Skeletal muscle cell (primary cell): ENCODE measurements around the gene AUTS2.
"Not testable (repeated sequence)": the region's sequence is repeated elsewhere in the genome, so short reads cannot be mapped to it uniquely, and the experiment has no call there.

Source experiments
- DNase-seq: peaks from one replicate; pipeline ENCODE4 v3.0.0-alpha.2; 2010; ENCODE audit warnings: low read depth
- H3K4me3 ChIP-seq: 2 replicates; pipeline ENCODE4 v1.5.1; 2011; ENCODE audit warnings: low read depth, mild to moderate bottlenecking, control low read depth, low read length, moderate library complexity

Gene AUTS2

DNA sequence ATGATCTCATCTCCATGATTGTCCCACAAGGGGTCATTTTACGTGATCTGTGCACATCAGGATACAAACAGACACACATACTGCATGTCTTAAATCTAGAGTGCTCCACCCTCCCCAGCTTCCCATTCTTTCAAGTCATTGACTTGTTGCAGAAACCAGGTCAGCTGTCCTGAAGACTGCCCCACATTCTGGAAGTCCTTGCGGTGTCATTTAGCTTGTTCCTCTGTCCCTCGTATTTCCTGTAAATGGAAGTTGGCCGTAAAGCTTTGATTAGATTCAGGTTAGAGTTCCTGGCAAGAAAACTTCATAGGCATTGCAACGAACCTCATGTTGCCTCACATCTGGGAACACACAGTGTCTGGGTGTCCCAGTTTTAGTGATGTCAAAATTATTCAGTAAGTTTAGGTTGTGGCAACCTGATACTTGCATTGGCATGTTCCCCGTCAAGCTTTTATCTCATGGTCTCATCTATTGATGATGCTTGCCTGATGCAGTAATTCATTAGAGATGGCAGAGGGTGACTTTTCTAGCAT is 1116.3 kb downstream of the AUTS2 start:
- no peak overlapping the region for H3K4me3 ChIP-seq
- no peak for DNase-seq

DNA sequence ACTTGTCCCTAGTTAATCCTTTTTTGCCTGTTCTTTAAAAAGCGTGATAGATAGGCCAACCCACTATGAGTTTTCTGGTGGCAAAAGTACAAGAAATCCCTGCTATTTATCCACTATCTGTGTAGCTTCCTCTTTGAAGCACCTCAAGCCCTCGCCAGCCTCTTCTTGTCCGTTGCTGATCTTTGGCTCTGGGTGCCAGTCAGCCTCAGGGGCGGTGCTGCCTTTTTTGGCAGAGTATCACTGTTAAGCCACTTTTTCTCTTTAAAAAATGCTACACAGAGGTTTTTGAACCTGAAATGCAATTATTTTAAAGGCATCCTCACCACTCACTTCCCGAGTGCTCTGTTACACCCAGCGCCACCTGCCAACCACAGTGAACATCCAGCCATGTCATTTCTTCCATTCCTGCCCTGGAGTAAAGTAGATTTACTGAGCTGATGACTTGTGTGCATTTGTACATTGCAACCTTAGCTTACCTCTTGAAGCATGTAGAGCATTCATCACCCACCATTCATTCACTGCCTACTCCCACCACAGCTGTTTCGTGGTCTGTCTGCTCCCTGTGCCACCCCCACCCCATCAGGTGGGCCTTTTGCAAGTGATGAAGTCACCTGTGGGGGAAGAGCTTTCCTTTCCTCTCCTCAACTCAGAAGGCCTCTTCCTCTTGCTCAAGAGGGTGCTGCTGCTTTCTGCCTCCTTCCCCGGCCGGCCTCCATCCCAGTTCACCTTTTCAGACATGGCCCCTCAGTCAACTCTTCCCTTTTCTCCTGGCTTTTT is 1119.5 kb downstream of the AUTS2 start:
- no peak for DNase-seq
- H3K4me3 ChIP-seq: no peak overlapping the region

DNA sequence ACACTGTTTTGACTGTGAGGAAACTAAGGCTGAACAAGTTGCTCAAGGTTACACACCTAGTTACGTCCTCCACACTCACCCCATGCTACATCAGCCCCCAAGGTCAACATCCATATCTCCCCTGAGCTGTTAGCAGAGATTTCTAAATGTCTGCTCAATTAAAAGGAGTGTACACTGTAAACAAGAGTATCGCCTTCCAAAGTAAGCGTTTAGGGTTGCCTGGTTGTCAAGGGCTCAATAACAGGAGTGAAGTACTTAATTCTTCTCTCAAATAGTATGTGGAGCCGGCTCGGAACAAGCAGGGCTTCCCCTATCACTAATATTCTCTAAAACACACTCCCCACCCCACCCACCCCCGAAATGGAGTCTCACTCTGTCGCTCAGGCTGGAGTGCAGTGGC is 1120.8 kb downstream of the AUTS2 start:
- no peak overlapping the region for H3K4me3 ChIP-seq
- DNase-seq: no peak

DNA sequence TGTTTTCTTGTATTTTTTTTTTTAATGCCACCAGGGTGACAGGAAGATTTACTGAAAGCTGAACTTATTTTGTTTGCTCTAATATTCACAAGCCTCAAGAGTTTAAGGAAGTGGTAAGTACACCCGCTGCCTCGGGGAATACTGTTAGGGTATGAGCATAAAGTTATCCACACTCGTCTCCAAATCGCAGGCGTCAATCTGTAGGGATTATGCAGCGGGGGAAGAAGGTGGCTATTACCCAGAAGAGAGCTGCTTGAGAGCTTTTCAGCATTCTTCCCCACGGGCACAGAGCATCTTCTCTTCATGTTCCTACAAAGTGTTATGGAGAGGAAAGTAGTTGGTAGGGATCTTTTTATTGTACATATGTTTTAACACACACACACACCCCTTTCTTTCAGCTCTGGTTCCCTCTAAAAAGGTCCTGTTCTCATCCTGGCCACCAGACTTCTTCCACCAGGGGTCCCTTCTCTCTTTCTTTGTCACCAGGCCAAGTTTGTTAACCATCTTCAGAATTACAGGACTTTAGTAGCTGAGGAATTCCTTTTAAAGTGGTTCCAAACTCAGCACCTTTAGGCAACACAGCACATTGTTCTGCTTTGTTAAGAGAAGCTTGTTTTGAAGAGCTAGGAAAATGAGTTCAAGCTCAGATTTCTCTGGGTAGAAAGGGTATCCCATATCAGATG is 1122.1 kb downstream of the AUTS2 start:
- no peak overlapping the region for H3K4me3 ChIP-seq

DNA sequence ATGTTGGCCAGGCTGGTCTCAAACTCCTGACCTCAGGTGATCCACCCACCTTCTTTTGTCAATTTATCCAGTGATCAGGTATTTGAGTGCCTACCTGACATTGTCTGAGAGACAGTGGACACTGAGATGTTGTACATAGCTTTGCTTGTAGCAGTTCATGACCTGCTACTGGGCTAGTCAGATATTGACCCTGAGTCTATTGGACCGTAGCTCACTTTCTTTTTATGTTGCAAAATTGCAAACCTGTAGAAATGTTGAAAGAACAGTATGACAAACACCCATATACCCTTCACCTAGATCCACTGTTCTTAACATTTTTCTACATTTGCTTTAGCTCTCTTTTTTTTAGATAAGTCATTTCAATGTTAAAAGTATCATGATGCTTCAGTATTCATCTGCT is 1123.2 kb downstream of the AUTS2 start:
- DNase-seq: no peak
- H3K4me3 ChIP-seq: no peak overlapping the region

More for the DNA sequence above, 1122.1 kb downstream of the AUTS2 start:
- no peak for DNase-seq

DNA sequence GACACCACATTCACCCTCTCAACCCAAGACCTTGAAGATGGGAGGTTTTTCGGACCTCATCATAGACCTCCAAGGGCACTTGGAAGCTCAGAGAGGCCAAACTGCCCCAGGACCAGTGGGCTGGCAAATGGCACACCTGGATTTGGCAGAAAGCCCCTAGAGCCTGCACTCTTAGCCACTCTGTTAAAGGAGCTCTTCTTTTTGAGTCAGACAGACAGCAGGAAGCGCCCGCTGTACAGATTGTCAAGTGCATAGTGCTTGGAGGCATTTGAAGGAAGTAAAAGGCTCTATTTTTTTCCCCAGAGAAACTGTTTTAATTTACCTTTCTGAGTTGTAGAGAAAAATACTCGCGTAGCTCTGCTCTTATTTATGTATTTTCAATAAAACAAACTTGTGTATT is 1125.1 kb downstream of the AUTS2 start:
- no peak overlapping the region for H3K4me3 ChIP-seq
- DNase-seq: no peak

DNA sequence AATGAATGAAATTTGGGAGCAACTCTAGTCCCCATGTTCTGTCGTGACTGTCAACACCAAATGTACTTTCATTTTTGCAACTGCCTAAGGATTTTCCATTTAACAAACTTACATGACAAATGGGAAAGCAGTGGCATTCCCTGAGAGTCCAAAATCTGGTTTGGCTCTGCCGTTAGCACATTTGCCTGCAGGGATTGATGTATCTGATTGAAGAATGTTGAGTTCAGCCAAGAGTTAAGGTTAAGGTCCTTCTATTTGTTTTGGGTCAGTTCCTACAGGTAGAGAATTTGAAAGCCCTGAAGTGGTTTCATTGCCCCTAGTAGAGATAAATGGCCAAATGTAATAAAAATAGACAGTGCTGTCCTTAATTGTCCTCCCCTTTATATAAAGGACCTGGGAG is 1127.2 kb downstream of the AUTS2 start:
- no peak overlapping the region for H3K4me3 ChIP-seq
- no peak for DNase-seq

DNA sequence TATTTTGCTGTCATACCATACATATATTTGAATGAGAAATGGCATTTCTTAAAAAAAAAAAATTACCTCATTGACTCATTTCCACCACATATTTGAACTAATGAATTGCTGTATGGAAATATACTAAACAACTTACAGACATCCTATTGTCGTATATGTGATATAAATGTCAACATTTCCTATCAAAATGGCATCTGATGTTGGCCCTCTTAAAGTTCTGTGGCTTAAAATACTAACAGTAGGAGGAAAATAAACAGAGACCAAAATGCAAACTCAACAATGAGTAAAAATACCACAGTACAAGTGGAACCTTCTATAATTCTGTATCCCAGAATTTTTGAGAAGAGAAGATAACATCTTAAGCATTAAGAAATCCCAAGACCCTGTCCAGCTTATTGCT is 1128.0 kb downstream of the AUTS2 start:
- no peak overlapping the region for H3K4me3 ChIP-seq

DNA sequence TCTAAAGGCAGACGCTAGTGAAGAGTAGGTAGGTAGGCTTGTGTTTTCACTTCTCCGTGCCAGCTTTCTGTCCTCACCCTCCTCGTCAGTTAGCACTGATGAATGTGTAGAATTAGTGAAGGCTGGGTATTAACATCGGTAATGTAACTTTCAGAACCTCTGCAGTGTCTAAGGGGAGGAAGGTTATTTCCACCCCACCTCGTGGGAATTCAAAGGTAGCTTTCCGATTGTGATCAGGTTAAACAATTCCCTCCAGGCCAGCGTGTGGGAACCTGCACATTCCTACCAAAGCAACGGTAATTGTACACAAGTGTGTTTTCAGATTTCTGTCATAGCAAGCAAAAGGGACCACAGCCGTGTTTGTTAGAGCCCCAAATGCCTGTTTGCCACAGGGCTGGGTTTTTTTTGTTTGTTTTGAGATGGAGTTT is 1128.7 kb downstream of the AUTS2 start:
- no peak overlapping the region for H3K4me3 ChIP-seq

More for the DNA sequence above, 1128.0 kb downstream of the AUTS2 start:
- DNase-seq: no peak

DNA sequence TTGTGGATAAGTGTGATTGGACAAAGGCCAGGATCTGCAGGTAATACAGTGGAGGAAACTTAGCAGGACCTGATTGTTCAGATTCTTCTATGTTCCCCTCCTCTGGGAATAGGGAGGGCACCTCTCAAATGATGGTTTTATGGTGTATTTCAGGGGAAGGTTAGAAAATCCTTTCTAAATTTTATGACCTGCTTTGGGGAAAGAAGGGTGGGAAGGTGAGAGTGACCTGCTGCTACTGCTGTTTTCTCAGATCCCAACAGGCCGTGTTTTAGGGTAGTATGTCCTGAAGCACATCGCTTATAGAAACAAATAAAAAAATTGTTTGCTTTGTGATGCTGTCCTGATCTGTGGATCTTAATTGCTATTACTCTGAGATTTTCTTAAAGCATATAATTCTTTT is 1129.6 kb downstream of the AUTS2 start:
- DNase-seq: no peak

More for the DNA sequence above, 1128.7 kb downstream of the AUTS2 start:
- no peak for DNase-seq

DNA sequence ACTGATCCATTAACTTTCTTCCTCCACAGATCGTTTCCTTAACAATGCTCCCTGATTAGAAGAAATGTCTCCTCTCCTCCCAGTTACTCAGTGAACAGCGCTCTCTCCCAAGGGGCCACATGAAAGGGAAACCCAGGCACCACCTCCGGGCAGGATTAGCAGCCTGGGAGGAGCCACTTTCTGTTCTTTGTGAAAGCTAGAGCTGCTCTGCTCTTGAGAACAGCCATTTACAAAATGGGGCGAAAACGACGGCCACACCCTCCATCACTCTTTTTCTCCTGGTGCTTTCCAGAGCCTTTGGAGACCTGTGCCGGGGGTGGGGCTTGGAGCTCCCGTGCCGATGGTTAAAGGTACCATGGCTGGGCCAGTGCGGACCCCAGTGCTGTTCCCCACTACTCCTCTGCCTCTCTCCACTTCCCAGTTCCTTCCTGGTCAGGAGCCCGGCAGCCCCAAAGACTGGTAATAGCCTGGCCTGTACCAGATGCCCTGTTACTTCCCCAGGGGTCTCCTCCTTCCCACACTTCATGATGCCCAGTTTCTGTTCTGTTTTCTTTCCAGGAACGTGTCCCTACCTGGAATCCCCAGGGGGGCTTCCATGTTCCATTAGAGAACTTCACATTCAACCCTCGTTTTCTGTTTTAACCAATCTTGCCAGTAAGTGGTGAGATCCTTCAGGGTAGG is 1130.7 kb downstream of the AUTS2 start:
- no peak for DNase-seq
- H3K4me3 ChIP-seq: no peak overlapping the region

More for the DNA sequence above, 1129.6 kb downstream of the AUTS2 start:
- no peak overlapping the region for H3K4me3 ChIP-seq

DNA sequence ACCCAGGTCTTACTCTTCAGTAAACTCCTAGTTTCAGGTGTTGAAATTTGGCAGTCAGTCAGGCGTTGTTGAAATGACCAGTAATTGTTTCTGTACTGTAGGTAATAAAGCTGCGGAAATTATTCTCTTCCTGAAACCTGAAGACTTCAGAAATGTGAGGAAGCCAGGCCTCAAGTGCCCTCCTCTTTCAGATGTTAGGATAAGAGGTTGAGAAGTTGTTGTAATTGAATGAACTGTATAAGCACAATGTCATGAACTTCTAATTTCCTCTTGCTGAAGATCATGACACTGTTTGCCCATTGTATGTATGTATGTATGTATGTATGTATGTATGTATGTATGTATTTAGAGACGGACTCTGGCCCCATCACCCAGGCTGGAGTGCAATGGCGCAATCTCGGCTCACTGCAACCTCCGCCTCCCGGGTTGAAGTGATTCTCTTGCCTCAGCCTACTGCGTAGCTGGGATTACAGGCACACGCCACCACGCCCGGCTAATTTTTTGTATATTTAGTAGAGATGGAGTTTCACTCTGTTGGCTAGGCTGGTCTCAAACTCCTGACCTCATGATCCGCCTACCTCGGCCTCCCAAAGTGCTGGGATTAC is 1131.4 kb downstream of the AUTS2 start:
- not testable (repeated sequence) for DNase-seq, H3K4me3 ChIP-seq

DNA sequence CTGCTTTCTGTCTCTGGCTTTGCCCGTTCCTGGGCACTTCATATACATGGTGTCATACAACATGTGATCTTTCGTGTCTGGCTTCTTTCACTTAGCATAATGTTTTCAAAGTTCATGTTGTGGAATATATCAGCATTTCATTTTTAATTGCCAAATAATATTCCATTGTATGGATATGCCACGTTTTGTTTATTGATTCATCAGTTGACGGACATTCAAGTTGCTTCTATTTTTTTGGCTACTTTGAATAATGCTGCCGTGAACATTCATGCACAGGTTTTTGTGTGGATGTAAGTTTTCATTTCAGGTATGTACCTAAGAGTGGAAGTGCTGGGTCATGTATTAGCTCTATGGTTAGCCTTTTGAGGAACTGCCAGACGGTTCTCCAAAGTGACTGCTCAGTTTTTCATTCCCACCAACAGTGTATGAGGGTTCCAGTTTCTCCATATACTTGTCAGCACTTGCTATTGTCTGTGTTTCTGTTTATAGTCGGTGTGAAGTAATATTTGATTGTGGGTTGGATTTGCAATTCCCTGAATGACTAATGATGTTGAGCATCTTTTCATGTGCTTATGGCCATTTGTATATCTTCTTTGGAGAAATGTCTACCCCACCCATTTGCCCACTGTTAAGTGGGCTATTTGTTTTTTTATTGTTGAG is 1132.3 kb downstream of the AUTS2 start:
- no peak for DNase-seq

DNA sequence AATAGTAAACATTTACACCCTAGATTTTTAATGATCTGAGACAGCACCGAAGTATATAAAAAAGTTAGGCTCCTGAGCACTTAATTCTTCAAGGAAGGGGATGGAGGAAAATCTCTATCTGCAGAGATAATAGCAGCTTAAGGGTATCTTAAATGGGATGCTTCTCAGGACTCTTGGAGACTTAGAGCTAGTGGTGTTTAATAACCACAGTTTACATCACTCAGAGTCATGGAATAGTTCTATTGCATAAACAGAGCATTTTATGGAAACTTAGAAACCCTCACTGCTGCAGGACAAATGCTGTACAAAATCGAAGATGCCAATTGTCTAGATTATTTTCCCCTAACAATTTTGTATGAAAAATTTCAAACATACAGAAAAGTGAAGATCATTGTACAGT is 1134.8 kb downstream of the AUTS2 start:
- no peak for DNase-seq
- H3K4me3 ChIP-seq: no peak overlapping the region

More for the DNA sequence above, 1132.3 kb downstream of the AUTS2 start:
- H3K4me3 ChIP-seq: no peak overlapping the region

DNA sequence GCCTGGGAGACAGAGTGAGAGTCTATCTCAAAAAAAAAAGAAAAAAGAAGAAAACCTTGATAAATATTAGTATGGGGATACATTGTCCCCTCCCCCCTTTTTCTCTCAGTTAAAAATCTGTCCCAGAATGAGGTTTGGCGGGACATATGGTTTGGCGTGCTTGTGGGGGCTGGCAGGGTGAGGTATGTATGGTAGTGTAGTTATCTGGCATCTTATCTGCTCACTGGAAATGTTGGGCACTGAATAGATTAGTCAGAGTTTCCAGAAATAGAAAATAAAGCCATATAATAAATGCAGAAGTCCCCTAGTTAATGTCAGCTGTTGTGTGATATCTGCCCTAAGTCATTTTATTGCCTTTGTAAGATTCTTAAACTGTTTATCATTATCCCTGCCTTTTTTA is 1136.1 kb downstream of the AUTS2 start:
- no peak for DNase-seq
- no peak overlapping the region for H3K4me3 ChIP-seq

DNA sequence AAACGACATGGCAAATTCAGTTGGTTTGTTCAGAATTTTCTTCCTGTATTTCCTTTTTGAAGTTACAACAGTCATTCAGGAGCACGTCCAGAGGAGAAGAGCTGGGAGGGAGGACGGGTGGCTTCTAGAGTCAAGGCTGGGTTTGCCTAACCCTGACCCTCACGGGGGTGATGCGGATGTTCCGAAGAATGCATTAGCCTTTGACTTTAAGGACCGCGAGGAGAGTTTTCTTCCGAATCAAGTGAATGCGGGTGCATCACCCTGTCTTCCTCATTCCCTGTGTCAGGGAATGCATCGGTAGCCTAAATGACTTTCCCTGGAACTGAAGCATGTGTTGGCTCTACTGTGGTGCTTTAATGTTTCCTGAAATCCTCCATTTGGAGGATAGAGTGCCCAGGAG is 1137.0 kb downstream of the AUTS2 start:
- no peak for DNase-seq
- no peak overlapping the region for H3K4me3 ChIP-seq

DNA sequence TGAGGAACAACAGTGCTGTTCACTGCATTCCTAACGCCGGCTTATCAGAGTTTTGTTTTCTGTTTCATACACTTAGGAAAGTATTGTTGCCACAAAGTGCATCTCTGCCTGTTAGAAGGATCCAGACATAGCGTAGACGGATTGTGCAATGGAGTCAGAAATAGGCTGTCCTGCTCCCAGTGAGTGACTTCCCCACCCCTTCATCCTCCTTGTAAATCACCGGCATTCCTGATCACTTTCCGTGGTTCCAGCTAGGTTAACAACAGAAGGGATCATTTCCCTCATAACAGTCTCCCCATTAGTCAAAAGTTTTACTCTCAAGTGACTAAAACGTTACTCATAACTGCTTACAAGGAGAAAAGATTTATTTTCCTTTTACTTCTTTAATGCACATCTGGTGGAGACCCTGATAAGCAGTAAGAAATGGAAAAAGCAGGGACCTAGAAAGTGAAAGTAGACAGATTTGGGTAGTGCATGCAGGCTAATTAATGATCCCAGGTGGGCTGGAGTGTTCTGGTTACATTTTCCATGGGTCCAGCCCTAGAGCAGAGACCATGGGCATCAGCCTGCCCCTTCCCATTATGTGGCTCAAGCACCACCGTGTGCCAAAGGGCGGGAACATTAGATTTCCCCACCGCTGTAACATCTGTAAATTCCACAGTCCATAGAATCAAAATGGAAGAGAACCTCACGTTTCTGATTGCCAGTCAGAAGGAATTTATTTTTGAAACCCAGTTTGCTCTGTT is 1138.6 kb downstream of the AUTS2 start:
- DNase-seq: peak; percentile 72
- H3K4me3 ChIP-seq: peak overlapping the region; percentile 28

DNA sequence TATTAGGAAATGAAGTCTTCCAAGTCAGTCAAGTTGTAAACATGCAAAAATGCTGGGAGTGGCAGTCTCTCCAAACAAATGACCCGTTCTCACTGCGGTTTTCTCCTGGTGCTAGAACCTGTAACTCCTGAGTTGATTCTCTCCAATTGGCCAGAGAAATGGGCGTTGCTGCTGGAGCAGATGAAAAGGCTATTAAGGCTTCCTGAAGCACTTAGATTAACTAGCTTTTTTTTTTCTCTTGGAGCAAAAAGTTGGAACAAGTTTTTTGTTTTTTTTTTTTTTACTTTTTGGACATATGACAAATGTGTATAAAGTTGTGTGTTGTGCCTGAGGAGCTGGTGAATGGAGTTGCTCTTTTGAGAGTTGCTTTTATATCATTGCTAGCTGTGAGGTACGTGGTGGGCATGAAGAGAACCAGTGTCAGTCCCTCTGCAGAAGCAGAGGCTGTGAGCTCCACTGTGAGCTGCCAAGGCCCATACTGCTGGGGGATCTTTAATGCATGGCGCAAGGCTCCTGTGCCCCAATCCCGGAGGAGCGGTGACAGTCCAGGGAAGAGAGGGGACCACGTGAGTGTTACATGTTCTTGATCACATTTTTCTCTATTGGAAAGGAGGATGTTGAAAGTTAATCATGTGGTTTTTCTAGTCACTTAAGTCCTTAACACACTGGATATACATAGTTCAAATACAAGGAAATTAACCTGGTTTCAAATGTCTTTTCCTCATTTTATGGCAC is 1140.0 kb downstream of the AUTS2 start:
- H3K4me3 ChIP-seq: no peak overlapping the region
- no peak for DNase-seq
